A673 (cell line): Measurements from ENCODE around the gene FARP1.

Experiments
- EZH2 ChIP-seq: fragments of 200-600 bp; sonication (generic); IDR thresholded peaks from 2 replicates; pipeline ENCODE4 v1.6.1; 2017; ENCODE audit warnings: borderline replicate concordance, low read depth, mild to moderate bottlenecking, mixed read lengths, antibody characterized with exemption, low read length; ENCODE audit not compliant: poor library complexity, severe bottlenecking
- TF ChIP-seq, protein P1 (sequence below): fragments of 300-800, 200-600 bp; sonication (generic); conservative IDR thresholded peaks from 2 replicates; pipeline ENCODE4 v1.5.1; 2017; ENCODE audit warnings: low read depth, mild to moderate bottlenecking, antibody characterized with exemption, low read length, moderate library complexity, mixed read lengths

DNA sequence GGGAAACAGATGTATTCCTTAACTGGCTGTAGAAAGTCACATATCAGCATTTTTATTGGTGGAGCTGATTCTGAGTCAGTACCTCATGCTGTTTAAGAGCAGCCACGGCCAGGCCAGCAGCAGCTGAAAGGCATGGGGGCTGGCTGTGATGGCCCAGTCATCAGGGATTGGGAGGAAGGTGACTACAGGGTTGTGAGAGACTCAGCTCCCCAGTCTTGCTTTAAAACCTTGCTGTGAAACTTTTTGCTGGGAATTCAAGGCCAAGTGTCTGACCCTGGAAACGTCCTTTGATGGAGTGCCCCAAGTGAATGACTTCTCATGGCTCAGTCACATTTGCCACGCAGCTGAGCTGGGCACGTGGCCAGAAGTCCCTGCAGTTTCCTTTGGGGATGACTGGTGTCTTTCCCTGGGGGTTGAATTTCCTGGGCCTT is 73.3 kb downstream of the FARP1 start:
- no peak for TF ChIP-seq EZH2
- TF ChIP-seq, protein P1, sequence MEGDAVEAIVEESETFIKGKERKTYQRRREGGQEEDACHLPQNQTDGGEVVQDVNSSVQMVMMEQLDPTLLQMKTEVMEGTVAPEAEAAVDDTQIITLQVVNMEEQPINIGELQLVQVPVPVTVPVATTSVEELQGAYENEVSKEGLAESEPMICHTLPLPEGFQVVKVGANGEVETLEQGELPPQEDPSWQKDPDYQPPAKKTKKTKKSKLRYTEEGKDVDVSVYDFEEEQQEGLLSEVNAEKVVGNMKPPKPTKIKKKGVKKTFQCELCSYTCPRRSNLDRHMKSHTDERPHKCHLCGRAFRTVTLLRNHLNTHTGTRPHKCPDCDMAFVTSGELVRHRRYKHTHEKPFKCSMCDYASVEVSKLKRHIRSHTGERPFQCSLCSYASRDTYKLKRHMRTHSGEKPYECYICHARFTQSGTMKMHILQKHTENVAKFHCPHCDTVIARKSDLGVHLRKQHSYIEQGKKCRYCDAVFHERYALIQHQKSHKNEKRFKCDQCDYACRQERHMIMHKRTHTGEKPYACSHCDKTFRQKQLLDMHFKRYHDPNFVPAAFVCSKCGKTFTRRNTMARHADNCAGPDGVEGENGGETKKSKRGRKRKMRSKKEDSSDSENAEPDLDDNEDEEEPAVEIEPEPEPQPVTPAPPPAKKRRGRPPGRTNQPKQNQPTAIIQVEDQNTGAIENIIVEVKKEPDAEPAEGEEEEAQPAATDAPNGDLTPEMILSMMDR, result no peak
